ENCODE measurements around the gene RPS27A. TPM values are rescaled to one million over a fixed set of nuclear protein-coding genes. Genes with fewer than 3 reads are reported as not detected.
A peak's percentile ranks its signal among the peaks of the same experiment; 100 is the strongest.
"Not testable (repeated sequence)": the region's sequence is repeated elsewhere in the genome, so short reads cannot be mapped to it uniquely, and the experiment has no call there.

The RPS27A gene
- total RNA-seq (2022) (1,343 and 1,536 TPM in 2 replicates), Bru-seq, nascent RNA (percentile 99 among the genes with signal in this experiment), BruChase-seq, experiment 1, labeled RNA remaining after a 6-hour chase (percentile 99 among the genes with signal in this experiment), BruChase-seq, experiment 2, labeled RNA remaining after a 2-hour chase (percentile 99 among the genes with signal in this experiment)
- long read RNA-seq, transcript RPS27A-203 (5 exons, 796 nt): minor isoform, 183 of 1,339 reads
- long read RNA-seq, transcript RPS27A-201 (6 exons, 1,071 nt): major isoform, 1,097 of 1,339 reads
- long read RNA-seq, partial matches to known transcripts: 21 of 1,339 reads
- long read RNA-seq, other reads (novel, unspliced or antisense): 36 of 1,339 reads

DNA sequence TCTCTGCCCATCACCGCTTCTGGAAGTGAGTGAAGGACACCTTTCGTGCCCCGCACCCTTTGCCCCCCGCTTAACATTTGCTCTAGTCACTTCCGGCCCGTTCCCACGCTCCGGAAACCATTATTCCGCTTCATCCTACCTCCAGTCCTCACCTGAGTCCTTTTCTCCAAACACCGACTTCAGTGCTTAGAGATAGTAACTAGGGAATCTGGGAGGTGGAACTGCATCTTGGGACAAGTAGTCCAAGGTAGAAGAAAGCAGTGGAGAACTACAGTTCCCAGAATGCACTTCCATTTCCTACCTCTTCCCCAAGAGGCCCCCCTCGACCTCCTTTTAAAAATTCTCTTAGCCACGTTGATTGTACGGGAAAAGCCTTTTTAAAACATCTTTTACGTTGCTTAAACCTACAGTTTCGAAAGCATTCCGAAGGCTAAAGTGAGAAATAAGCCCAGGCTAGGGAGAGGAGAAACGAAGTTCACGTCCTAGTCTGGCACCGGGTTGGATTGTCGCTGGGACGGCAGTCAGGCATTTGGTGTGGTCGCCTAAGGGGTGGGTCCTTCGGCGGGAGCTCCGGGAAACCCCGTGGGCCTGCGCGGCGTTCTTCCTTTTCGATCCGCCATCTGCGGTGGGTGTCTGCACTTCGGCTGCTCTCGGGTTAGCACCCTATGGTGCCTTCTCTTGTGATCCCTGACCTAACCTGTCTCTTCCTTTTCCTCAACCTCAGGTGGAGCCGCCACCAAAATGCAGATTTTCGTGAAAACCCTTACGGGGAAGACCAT, at the start of gene RPS27A, which contains the start of gene CLHC1:
TSS of gene RPS27A (plus strand) at position 605 of the 779 bp plus-strand sequence. CDS start at position 742, 137 bp downstream.
TSS of gene CLHC1 (minus strand) at position 210 of the 779 bp plus-strand sequence. CDS start 9,882 bp downstream, outside the sequence.
- H3K27me3 Mint-ChIP-seq (ENCODE audit: insufficient read depth, unreplicated experiment): no peaks in the 10 kb centered on the region
- H3K27ac Mint-ChIP-seq (ENCODE audit: low read depth, unreplicated experiment): peak within 1 kb of the TSS; percentile 96
- no peaks in the 10 kb centered on the region for H3K9me3 Mint-ChIP-seq (ENCODE audit: unreplicated experiment)
- POLR2A ChIA-PET: interaction anchor here (0.6 to 1.5 kb wide), 29 partner anchors 9 to 509 kb away, joined by 3 to 20 read pairs (median 4); partner anchors contain the start of genes CCDC88A, CFAP36, EML6 and MTIF2
- H3K36me3 Mint-ChIP-seq (ENCODE audit: insufficient read depth, unreplicated experiment): peaks cover 60% of the 10 kb centered on the region
- intact Hi-C loops (cut with micrococcal nuclease): loop anchor here (5.0 kb wide), 3 partner anchors 185 to 330 kb away; partner anchors contain the start of gene CCDC88A
- CTCF ChIA-PET: interaction anchor here (0.5 to 0.7 kb wide), 3 partner anchors 12 to 185 kb away, joined by 3 read pairs; no protein-coding TSS in a partner anchor
- BruUV-seq (replicated peaks): no TSS peak
- H3K4me3 Mint-ChIP-seq (ENCODE audit: unreplicated experiment): peak within 1 kb of the TSS; percentile 87
- H3K4me1 Mint-ChIP-seq (ENCODE audit: insufficient read depth, unreplicated experiment): peaks cover 36% of the 10 kb centered on the region
- TF ChIP-seq, protein P1, sequence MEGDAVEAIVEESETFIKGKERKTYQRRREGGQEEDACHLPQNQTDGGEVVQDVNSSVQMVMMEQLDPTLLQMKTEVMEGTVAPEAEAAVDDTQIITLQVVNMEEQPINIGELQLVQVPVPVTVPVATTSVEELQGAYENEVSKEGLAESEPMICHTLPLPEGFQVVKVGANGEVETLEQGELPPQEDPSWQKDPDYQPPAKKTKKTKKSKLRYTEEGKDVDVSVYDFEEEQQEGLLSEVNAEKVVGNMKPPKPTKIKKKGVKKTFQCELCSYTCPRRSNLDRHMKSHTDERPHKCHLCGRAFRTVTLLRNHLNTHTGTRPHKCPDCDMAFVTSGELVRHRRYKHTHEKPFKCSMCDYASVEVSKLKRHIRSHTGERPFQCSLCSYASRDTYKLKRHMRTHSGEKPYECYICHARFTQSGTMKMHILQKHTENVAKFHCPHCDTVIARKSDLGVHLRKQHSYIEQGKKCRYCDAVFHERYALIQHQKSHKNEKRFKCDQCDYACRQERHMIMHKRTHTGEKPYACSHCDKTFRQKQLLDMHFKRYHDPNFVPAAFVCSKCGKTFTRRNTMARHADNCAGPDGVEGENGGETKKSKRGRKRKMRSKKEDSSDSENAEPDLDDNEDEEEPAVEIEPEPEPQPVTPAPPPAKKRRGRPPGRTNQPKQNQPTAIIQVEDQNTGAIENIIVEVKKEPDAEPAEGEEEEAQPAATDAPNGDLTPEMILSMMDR (IDR thresholded peaks at IDR 0.05; ENCODE audit: unreplicated experiment): no peak
- peak; percentile 97 for DNase-seq (ENCODE audit: unreplicated experiment)

DNA sequence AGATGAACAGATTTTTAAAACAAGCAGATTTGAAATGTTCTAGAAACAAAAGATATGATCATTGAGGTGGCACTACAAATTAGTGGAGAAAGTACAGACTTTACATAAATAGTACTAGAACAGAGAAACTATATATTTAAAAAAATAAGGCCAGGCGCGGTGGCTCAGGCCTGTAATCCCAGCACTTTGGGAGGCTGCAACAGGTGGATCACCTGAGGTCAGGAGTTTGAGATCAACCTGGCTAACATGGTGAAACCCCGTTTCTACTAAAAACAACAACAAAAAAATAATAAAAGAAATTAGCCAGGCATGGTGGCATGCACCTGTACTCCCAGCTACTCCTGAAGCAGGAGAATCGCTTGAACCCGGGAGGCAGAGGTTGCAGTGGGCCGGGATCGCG, 45.7 kb upstream of the RPS27A start:
- intact Hi-C loops (cut with micrococcal nuclease); H3K9me3 Mint-ChIP-seq (ENCODE audit: unreplicated experiment); H3K4me1 Mint-ChIP-seq (ENCODE audit: insufficient read depth, unreplicated experiment); BruUV-seq (replicated peaks); H3K4me3 Mint-ChIP-seq (ENCODE audit: unreplicated experiment); H3K27ac Mint-ChIP-seq (ENCODE audit: low read depth, unreplicated experiment); H3K27me3 Mint-ChIP-seq (ENCODE audit: insufficient read depth, unreplicated experiment); DNase-seq (ENCODE audit: unreplicated experiment): not testable (repeated sequence)
- ChIA-PET POLR2A (interaction anchor here (0.7 to 1.1 kb wide), 3 partner anchors 12 to 47 kb away, joined by 3 to 4 read pairs (median 3); no protein-coding TSS in a partner anchor), CTCF (interaction anchor here (1.5 to 3.6 kb wide), 2 partner anchors 11 to 19 kb away, joined by 4 to 18 read pairs; no protein-coding TSS in a partner anchor)
- peaks cover 40% of the 10 kb centered on the region for H3K36me3 Mint-ChIP-seq (ENCODE audit: insufficient read depth, unreplicated experiment)

DNA sequence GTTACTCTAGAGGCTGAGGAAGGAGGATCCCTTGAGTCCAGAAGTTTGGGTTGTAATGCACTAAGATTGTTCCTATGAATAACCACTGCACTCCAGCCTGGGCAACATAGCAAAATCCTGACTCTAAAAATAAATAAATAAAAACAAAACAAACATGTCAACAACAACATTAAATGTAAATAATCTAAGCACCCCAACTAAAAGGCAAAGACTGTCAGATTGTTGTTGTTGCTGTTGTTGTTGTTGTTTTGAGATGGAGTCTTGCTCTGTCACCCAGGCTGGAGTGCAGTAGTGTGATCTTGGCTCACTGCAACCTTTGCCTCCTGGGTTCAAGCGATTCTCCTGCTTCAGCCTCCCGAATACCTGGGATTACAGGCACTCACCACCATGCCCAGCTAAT, 40.6 kb upstream of the RPS27A start:
- peaks cover 59% of the 10 kb centered on the region for H3K36me3 Mint-ChIP-seq (ENCODE audit: insufficient read depth, unreplicated experiment)
- intact Hi-C loops (cut with micrococcal nuclease); POLR2A ChIA-PET: not testable (repeated sequence)

DNA sequence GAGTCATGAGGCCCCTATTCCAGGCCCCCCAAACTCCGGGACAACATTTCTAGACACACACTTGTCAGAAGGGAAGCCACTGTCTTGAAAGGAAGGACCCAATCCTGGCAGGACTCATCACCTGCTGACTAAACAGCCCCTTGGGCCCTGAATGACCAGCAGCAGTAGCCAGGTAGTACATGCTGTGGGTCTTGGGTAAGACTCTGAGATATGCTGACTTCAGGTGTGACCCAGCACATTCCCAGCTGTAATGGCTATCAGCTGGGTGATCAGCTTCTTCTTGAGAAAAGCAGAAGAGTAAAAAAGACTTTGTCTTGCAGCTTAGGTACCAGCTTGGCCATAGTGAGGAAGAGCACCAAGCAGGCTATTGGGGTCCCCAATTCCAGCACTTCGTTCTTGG, 36.0 kb upstream of the RPS27A start:
- H3K9me3 Mint-ChIP-seq (ENCODE audit: unreplicated experiment): no peaks in the 10 kb centered on the region
- H3K27ac Mint-ChIP-seq (ENCODE audit: low read depth, unreplicated experiment): no peak overlapping the region
- H3K36me3 Mint-ChIP-seq (ENCODE audit: insufficient read depth, unreplicated experiment): peaks cover 61% of the 10 kb centered on the region
- ChIA-PET CTCF (interaction anchor here (0.7 to 1.3 kb wide), 3 partner anchors 10 to 90 kb away, joined by 3 read pairs; no protein-coding TSS in a partner anchor), POLR2A (interaction anchor here (0.9 kb wide), 1 partner anchor 25 kb away, joined by 3 read pairs; no protein-coding TSS in a partner anchor)
- TF ChIP-seq, protein P1 (IDR thresholded peaks at IDR 0.05; ENCODE audit: unreplicated experiment): no peak
- intact Hi-C loops (cut with micrococcal nuclease): no loop called here
- H3K27me3 Mint-ChIP-seq (ENCODE audit: insufficient read depth, unreplicated experiment): no peaks in the 10 kb centered on the region
- peaks cover 8% of the 10 kb centered on the region for H3K4me1 Mint-ChIP-seq (ENCODE audit: insufficient read depth, unreplicated experiment)
- no peak for DNase-seq (ENCODE audit: unreplicated experiment)
- no peak overlapping the region for H3K4me3 Mint-ChIP-seq (ENCODE audit: unreplicated experiment)
- BruUV-seq (replicated peaks): no TSS peak

More for the DNA sequence above, 40.6 kb upstream of the RPS27A start:
- not testable (repeated sequence) for H3K27ac Mint-ChIP-seq (ENCODE audit: low read depth, unreplicated experiment); H3K4me1 Mint-ChIP-seq (ENCODE audit: insufficient read depth, unreplicated experiment); DNase-seq (ENCODE audit: unreplicated experiment); H3K9me3 Mint-ChIP-seq (ENCODE audit: unreplicated experiment); BruUV-seq (replicated peaks); H3K4me3 Mint-ChIP-seq (ENCODE audit: unreplicated experiment); H3K27me3 Mint-ChIP-seq (ENCODE audit: insufficient read depth, unreplicated experiment)
- CTCF ChIA-PET: interaction anchor here (0.6 kb wide), 1 partner anchor 23 kb away, joined by 3 read pairs; no protein-coding TSS in a partner anchor
